Measurements from ENCODE around the gene LASP1NB.
"Not testable (repeated sequence)": the region's sequence is repeated elsewhere in the genome, so short reads cannot be mapped to it uniquely, and the experiment has no call there.

LASP1NB gene

GRCh38 chr17:38942696-38943334 is 17.4 kb downstream of the LASP1NB start:
- DNase-seq (ENCODE audit: low read depth in 2 of 2), result no peak
- H3K4me3 ChIP-seq (replicated peaks in 1 of 2; ENCODE audit: low read depth in 2 of 2, low read length in 2 of 2), result no peak overlapping the region
- no peak for TF ChIP-seq CTCF (IDR thresholded peaks at IDR 0.05; ENCODE audit: low read depth, low read length)

- no peak for DNase-seq (ENCODE audit: low read depth in 2 of 2)
- no peak overlapping the region for H3K4me3 ChIP-seq (replicated peaks in 1 of 2; ENCODE audit: low read depth in 2 of 2, low read length in 2 of 2)
- TF ChIP-seq CTCF (IDR thresholded peaks at IDR 0.05; ENCODE audit: low read depth, low read length), result no peak
Observed at GRCh38 chr17:38943607-38944006, 18.2 kb downstream of the LASP1NB start.

DNA sequence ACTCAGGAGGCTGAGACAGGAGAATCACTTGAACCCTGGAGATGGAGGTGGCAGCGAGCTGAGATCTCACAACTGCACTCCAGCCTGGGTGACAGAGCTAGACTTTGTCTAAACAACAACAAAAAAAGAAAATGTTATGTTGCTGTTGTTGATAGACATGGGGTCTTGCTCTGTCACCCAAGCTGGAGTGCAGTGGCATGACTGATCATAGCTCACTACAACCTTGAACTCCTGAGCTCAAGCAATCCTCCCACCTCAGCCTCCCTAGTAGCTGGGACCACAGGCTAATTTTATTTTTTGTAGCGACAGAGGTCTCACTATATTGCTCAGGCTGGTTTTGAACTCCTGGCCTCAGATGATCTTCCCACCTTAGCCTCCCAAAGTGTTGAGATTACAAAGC is 21.8 kb downstream of the LASP1NB start:
- no peak overlapping the region for H3K4me3 ChIP-seq (replicated peaks in 1 of 2; ENCODE audit: low read depth in 2 of 2, low read length in 2 of 2)
- no peak for TF ChIP-seq CTCF (IDR thresholded peaks at IDR 0.05; ENCODE audit: low read depth, low read length)
- no peak for DNase-seq (ENCODE audit: low read depth in 2 of 2)

GRCh38 chr17:38953800-38954199 is 28.4 kb downstream of the LASP1NB start:
- not testable (repeated sequence) for DNase-seq (ENCODE audit: low read depth in 2 of 2); H3K4me3 ChIP-seq (replicated peaks in 1 of 2; ENCODE audit: low read depth in 2 of 2, low read length in 2 of 2)

DNA sequence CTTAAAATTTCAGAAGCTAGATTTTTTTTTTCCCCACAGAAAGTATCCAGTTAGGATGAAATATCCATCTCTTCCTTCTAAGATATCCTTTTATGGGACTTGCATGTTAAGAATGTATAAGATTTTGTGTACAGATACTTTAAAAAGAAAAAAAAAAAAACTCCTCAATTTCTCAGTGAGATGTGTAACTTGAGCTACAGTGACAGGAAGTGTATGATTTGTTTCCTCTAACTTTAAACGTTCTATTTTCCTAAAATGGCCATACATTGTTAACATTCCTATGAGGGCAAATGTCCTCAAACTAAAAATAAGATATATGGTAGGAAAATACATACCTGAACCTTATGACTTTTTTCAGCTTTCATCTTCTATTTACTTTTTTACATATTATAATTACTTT is 32.9 kb downstream of the LASP1NB start:
- H3K4me3 ChIP-seq (replicated peaks in 1 of 2; ENCODE audit: low read depth in 2 of 2, low read length in 2 of 2), result no peak overlapping the region
- peak; percentile 31 to 51 for DNase-seq (ENCODE audit: low read depth in 2 of 2)
- no peak for TF ChIP-seq CTCF (IDR thresholded peaks at IDR 0.05; ENCODE audit: low read depth, low read length)

- peak; percentile 38 to 54 for DNase-seq (ENCODE audit: low read depth in 2 of 2)
- no peak for TF ChIP-seq CTCF (IDR thresholded peaks at IDR 0.05; ENCODE audit: low read depth, low read length)
- H3K4me3 ChIP-seq (replicated peaks in 1 of 2; ENCODE audit: low read depth in 2 of 2, low read length in 2 of 2), result no peak overlapping the region
Observed at GRCh38 chr17:38958756-38959155, 33.3 kb downstream of the LASP1NB start.

DNA sequence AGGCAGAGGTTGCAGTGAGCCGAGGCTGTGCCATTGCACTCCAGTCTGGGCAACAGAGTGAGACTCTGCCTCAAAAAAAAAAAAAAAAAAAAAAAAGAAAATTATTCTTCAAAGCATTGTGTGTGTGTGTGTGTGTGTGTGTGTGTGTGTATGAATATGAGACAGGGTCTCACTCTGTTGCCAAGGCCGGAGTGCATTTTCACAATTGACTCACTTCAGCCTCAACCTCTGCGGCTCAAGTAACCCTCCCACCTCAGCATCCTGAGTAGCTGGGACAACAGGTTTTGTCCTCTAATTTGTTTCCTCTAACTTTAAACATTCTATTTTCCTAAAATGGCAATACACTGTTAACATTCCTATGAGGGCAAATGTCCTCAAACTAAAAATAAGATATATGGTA is 34.1 kb downstream of the LASP1NB start:
- DNase-seq (ENCODE audit: low read depth in 2 of 2), result no peak
- TF ChIP-seq CTCF (IDR thresholded peaks at IDR 0.05; ENCODE audit: low read depth, low read length), result no peak
- H3K4me3 ChIP-seq (replicated peaks in 1 of 2; ENCODE audit: low read depth in 2 of 2, low read length in 2 of 2), result no peak overlapping the region
